Measurements from ENCODE around the gene ANXA4.

Gene ANXA4

GRCh38 chr2:69789772-69790600, 48.1 kb downstream of the ANXA4 start:
- DNase-seq: peak; percentile 41
- no peak overlapping the region for H3K4me3 ChIP-seq (ENCODE audit: low read depth, low read length)
- in situ Hi-C loops (cut with HindIII; ENCODE audit: low pct_ligation_motif_present, low sequenced_read_pairs): no loop called here
- peak overlapping the region; percentile 97 for H3K27ac ChIP-seq
- no peaks in the 10 kb centered on the region for H3K27me3 ChIP-seq (replicated peaks)
- TF ChIP-seq, protein P1, sequence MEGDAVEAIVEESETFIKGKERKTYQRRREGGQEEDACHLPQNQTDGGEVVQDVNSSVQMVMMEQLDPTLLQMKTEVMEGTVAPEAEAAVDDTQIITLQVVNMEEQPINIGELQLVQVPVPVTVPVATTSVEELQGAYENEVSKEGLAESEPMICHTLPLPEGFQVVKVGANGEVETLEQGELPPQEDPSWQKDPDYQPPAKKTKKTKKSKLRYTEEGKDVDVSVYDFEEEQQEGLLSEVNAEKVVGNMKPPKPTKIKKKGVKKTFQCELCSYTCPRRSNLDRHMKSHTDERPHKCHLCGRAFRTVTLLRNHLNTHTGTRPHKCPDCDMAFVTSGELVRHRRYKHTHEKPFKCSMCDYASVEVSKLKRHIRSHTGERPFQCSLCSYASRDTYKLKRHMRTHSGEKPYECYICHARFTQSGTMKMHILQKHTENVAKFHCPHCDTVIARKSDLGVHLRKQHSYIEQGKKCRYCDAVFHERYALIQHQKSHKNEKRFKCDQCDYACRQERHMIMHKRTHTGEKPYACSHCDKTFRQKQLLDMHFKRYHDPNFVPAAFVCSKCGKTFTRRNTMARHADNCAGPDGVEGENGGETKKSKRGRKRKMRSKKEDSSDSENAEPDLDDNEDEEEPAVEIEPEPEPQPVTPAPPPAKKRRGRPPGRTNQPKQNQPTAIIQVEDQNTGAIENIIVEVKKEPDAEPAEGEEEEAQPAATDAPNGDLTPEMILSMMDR (IDR thresholded peaks at IDR 0.05; ENCODE audit: low read depth, low read length, missing control alignments): no peak
- peaks cover 6% of the 10 kb centered on the region for H3K36me3 ChIP-seq (replicated peaks)

DNA sequence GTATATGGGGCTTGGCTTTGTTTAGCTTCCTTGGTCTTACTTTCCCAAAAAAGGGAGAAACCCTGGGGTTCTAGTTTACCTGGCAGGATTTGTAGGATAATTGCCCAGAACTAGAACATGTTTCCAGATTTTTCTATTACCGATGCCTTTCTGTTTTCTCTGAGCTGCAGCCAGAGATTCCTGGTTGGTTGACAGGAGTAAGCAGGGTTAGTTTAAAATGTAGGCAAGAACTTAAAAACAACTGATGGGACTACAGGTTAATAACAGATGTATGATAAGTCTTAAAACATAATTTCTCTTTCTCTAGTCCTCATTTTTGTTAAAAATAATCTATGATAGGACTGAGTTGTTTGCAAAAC, 48.6 kb downstream of the ANXA4 start:
- Histone ChIP-seq H3K27ac (peak overlapping the region; percentile 97), H3K36me3 (replicated peaks) (peaks cover 6% of the 10 kb centered on the region), H3K4me3 (ENCODE audit: low read depth, low read length) (no peak overlapping the region), H3K27me3 (replicated peaks) (no peaks in the 10 kb centered on the region)
- TF ChIP-seq, protein P1 (IDR thresholded peaks at IDR 0.05; ENCODE audit: low read depth, low read length, missing control alignments): no peak
- DNase-seq: no peak
- in situ Hi-C loops (cut with HindIII; ENCODE audit: low pct_ligation_motif_present, low sequenced_read_pairs): no loop called here

- in situ Hi-C loops (cut with HindIII; ENCODE audit: low pct_ligation_motif_present, low sequenced_read_pairs): no loop called here
- DNase-seq: peak; percentile 74
- H3K27ac ChIP-seq: peak overlapping the region; percentile 97
- H3K27me3 ChIP-seq (replicated peaks): no peaks in the 10 kb centered on the region
- TF ChIP-seq, protein P1 (IDR thresholded peaks at IDR 0.05; ENCODE audit: low read depth, low read length, missing control alignments): no peak
- no peak overlapping the region for H3K4me3 ChIP-seq (ENCODE audit: low read depth, low read length)
- H3K36me3 ChIP-seq (replicated peaks): peaks cover 6% of the 10 kb centered on the region
Observed at GRCh38 chr2:69791045-69791444, 49.1 kb downstream of the ANXA4 start.

- TF ChIP-seq, protein P1 (IDR thresholded peaks at IDR 0.05; ENCODE audit: low read depth, low read length, missing control alignments): no peak
- no peaks in the 10 kb centered on the region for H3K36me3 ChIP-seq (replicated peaks)
- no peak overlapping the region for H3K4me3 ChIP-seq (ENCODE audit: low read depth, low read length)
- no peaks in the 10 kb centered on the region for H3K27me3 ChIP-seq (replicated peaks)
- in situ Hi-C loops (cut with HindIII; ENCODE audit: low pct_ligation_motif_present, low sequenced_read_pairs): no loop called here
- no peak for DNase-seq
- H3K27ac ChIP-seq: no peak overlapping the region
Observed at GRCh38 chr2:69796174-69796573, 54.2 kb downstream of the ANXA4 start.

GRCh38 chr2:69797235-69797634, 55.3 kb downstream of the ANXA4 start:
- no peak for DNase-seq
- in situ Hi-C loops (cut with HindIII; ENCODE audit: low pct_ligation_motif_present, low sequenced_read_pairs): no loop called here
- Histone ChIP-seq H3K27ac (no peak overlapping the region), H3K4me3 (ENCODE audit: low read depth, low read length) (no peak overlapping the region), H3K27me3 (replicated peaks) (no peaks in the 10 kb centered on the region), H3K36me3 (replicated peaks) (no peaks in the 10 kb centered on the region)
- TF ChIP-seq, protein P1 (IDR thresholded peaks at IDR 0.05; ENCODE audit: low read depth, low read length, missing control alignments): no peak

All from brain microvascular endothelial cell (primary cell).